ENCODE results near the gene FTMT. TPM values are rescaled to one million over a fixed set of nuclear protein-coding genes. Genes with fewer than 3 reads are reported as not detected.
"Not testable (repeated sequence)": the region's sequence is repeated elsewhere in the genome, so short reads cannot be mapped to it uniquely, and the experiment has no call there.

Gene FTMT
- total RNA-seq (2014; rRNA removed; shearing (Covaris generic); ENCODE audit: low replicate concordance): not detected in 2 replicates

- in situ Hi-C loops (cut with HindIII; ENCODE audit: low pct_unique_long_range_greater_than_20kb, low sequenced_read_pairs): no loop called here
- no peak for DNase-seq (ENCODE audit: low read depth)
Measured at GRCh38 chr5:121851643-121852574, at the start of gene FTMT. Gene FTMT (plus strand): TSS chr5:121851882. CDS start chr5:121851964, 82 bp downstream.

- in situ Hi-C loops (cut with HindIII; ENCODE audit: low pct_unique_long_range_greater_than_20kb, low sequenced_read_pairs); DNase-seq (ENCODE audit: low read depth): not testable (repeated sequence)
Measured at GRCh38 chr5:121805251-121805650, 46.4 kb upstream of the FTMT start.

GRCh38 chr5:121805911-121806310, 45.8 kb upstream of the FTMT start:
- DNase-seq (ENCODE audit: low read depth): no peak

GRCh38 chr5:121816164-121816563, 35.5 kb upstream of the FTMT start:
- no peak for DNase-seq (ENCODE audit: low read depth)
- in situ Hi-C loops (cut with HindIII; ENCODE audit: low pct_unique_long_range_greater_than_20kb, low sequenced_read_pairs): no loop called here

More at GRCh38 chr5:121805911-121806310, 45.8 kb upstream of the FTMT start:
- in situ Hi-C loops (cut with HindIII; ENCODE audit: low pct_unique_long_range_greater_than_20kb, low sequenced_read_pairs): no loop called here

- in situ Hi-C loops (cut with HindIII; ENCODE audit: low pct_unique_long_range_greater_than_20kb, low sequenced_read_pairs): no loop called here
Measured at GRCh38 chr5:121819682-121820261, 31.9 kb upstream of the FTMT start.

GRCh38 chr5:121833617-121834016, 18.1 kb upstream of the FTMT start:
- DNase-seq (ENCODE audit: low read depth): no peak
- in situ Hi-C loops (cut with HindIII; ENCODE audit: low pct_unique_long_range_greater_than_20kb, low sequenced_read_pairs): no loop called here

More at GRCh38 chr5:121819682-121820261, 31.9 kb upstream of the FTMT start:
- DNase-seq (ENCODE audit: low read depth): no peak

GRCh38 chr5:121834021-121834420, 17.7 kb upstream of the FTMT start:
- in situ Hi-C loops (cut with HindIII; ENCODE audit: low pct_unique_long_range_greater_than_20kb, low sequenced_read_pairs): no loop called here
- DNase-seq (ENCODE audit: low read depth): no peak

GRCh38 chr5:121841892-121842291, 9.8 kb upstream of the FTMT start:
- in situ Hi-C loops (cut with HindIII; ENCODE audit: low pct_unique_long_range_greater_than_20kb, low sequenced_read_pairs): no loop called here
- DNase-seq (ENCODE audit: low read depth): no peak

GRCh38 chr5:121850272-121850671, 1.4 kb upstream of the FTMT start:
- in situ Hi-C loops (cut with HindIII; ENCODE audit: low pct_unique_long_range_greater_than_20kb, low sequenced_read_pairs): no loop called here
- no peak for DNase-seq (ENCODE audit: low read depth)

GRCh38 chr5:121853850-121854249, 2.2 kb downstream of the FTMT start:
- in situ Hi-C loops (cut with HindIII; ENCODE audit: low pct_unique_long_range_greater_than_20kb, low sequenced_read_pairs): no loop called here
- DNase-seq (ENCODE audit: low read depth): no peak

- DNase-seq (ENCODE audit: low read depth): no peak
- in situ Hi-C loops (cut with HindIII; ENCODE audit: low pct_unique_long_range_greater_than_20kb, low sequenced_read_pairs): no loop called here
Measured at GRCh38 chr5:121862801-121863200, 11.1 kb downstream of the FTMT start.

- DNase-seq (ENCODE audit: low read depth): no peak
Measured at GRCh38 chr5:121863753-121864285, 12.1 kb downstream of the FTMT start.

GRCh38 chr5:121867403-121867802, 15.7 kb downstream of the FTMT start:
- in situ Hi-C loops (cut with HindIII; ENCODE audit: low pct_unique_long_range_greater_than_20kb, low sequenced_read_pairs): no loop called here
- DNase-seq (ENCODE audit: low read depth): no peak

More at GRCh38 chr5:121863753-121864285, 12.1 kb downstream of the FTMT start:
- in situ Hi-C loops (cut with HindIII; ENCODE audit: low pct_unique_long_range_greater_than_20kb, low sequenced_read_pairs): no loop called here

GRCh38 chr5:121870489-121870888, 18.8 kb downstream of the FTMT start:
- no peak for DNase-seq (ENCODE audit: low read depth)
- in situ Hi-C loops (cut with HindIII; ENCODE audit: low pct_unique_long_range_greater_than_20kb, low sequenced_read_pairs): no loop called here

- no peak for DNase-seq (ENCODE audit: low read depth)
- in situ Hi-C loops (cut with HindIII; ENCODE audit: low pct_unique_long_range_greater_than_20kb, low sequenced_read_pairs): no loop called here
Measured at GRCh38 chr5:121872856-121873255, 21.2 kb downstream of the FTMT start.

- in situ Hi-C loops (cut with HindIII; ENCODE audit: low pct_unique_long_range_greater_than_20kb, low sequenced_read_pairs): no loop called here
- no peak for DNase-seq (ENCODE audit: low read depth)
Measured at GRCh38 chr5:121873409-121873808, 21.7 kb downstream of the FTMT start.

- in situ Hi-C loops (cut with HindIII; ENCODE audit: low pct_unique_long_range_greater_than_20kb, low sequenced_read_pairs): no loop called here
Measured at GRCh38 chr5:121885630-121886029, 33.9 kb downstream of the FTMT start.

GRCh38 chr5:121887727-121888126, 36.0 kb downstream of the FTMT start:
- in situ Hi-C loops (cut with HindIII; ENCODE audit: low pct_unique_long_range_greater_than_20kb, low sequenced_read_pairs): no loop called here
- DNase-seq (ENCODE audit: low read depth): no peak

More at GRCh38 chr5:121885630-121886029, 33.9 kb downstream of the FTMT start:
- no peak for DNase-seq (ENCODE audit: low read depth)

- no peak for DNase-seq (ENCODE audit: low read depth)
- in situ Hi-C loops (cut with HindIII; ENCODE audit: low pct_unique_long_range_greater_than_20kb, low sequenced_read_pairs): no loop called here
Measured at GRCh38 chr5:121890297-121890858, 38.7 kb downstream of the FTMT start.

Measured in Caki2 (cell line).